K562 treated with DMSO at 1 percent for 12 hours (cell line): ENCODE data around the gene GRM1. TPM values are rescaled to one million over a fixed set of nuclear protein-coding genes. Genes with fewer than 3 reads are reported as not detected.

ENCODE experiments used
- total RNA-seq: library from RNA; unstranded; fragments of 300-600 nt; gene quantifications from 2 replicates; pipeline ENCODE4 v1.2.3, GENCODE V29; 2022; ENCODE audit not compliant: insufficient read depth

GRM1 gene
- not detected in 2 replicates for total RNA-seq

GRCh38 chr6:146028851-146029572 is at the start of gene GRM1:
Gene GRM1 (plus strand): TSS chr6:146029062. CDS start chr6:146029518, 456 bp downstream.

Other genes starting within 250 kb of the GRM1 start
- gene FBXO30, start 214.3 kb upstream of the GRM1 start, total RNA-seq = 3.1 and 12.0 TPM in 2 replicates
- gene SHPRH, start 64.7 kb upstream of the GRM1 start, total RNA-seq = 1.9 and 9.6 TPM in 2 replicates